GM19351 (cell line): ENCODE data around the gene CCDC78.
A peak's percentile ranks its signal among the peaks of the same experiment; 100 is the strongest.

Experiments
- ATAC-seq: cut with Tn5 transposase; IDR thresholded peaks from one replicate; pipeline ENCODE4 v1.9.1; 2021; ENCODE audit warnings: mild to moderate bottlenecking, moderate library complexity; ENCODE audit not compliant: unreplicated experiment

Gene CCDC78

GRCh38 chr16:740459-740763, 14.2 kb upstream of the CCDC78 start:
- ATAC-seq, result peak; percentile 6

GRCh38 chr16:739560-740458, 13.6 kb upstream of the CCDC78 start:
- ATAC-seq, result no peak

GRCh38 chr16:736936-737481, 10.8 kb upstream of the CCDC78 start:
- no peak for ATAC-seq

- ATAC-seq, result peak; percentile 49
These were observed 9.8 kb upstream of the CCDC78 start for GRCh38 chr16:735982-736453.

- no peak for ATAC-seq
These were observed 9.0 kb upstream of the CCDC78 start for GRCh38 chr16:734981-735881.

DNA sequence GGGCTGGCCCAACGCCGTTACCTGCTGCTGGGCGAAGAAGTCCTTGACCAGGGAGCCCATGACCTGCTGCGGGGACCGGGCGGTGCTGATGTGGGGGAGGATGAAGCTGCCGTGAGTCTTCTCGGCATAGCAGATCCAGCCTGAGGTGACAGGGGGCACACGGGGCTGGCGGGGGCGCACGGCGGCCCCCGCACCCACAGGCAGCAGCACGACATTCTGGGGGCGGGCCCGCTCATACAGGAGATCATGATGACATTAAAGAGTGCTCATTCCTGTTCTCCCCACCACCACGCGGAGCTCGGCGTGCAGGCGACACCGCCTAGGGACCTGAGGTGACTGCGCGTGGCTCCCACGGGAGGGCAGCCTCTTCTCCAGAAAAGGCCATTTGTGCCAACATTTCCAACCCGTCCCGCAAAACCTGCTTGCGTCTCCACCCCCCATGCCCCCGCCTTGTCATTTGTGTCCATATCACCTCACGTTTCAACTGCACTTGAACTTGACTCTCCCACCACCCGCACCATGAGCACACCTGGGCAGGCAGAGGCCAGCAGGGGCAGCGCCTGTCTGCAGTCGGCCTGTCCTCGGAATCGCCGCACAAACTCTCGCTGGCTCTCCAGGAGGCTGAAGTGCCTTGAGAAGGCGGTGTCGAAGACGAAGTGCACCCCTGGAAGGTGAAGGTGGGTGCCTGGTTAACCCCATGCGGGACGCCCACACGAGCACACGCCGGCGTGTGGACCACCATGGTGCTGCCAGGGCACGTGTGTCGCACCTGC, 8.2 kb upstream of the CCDC78 start:
- ATAC-seq, result no peak

DNA sequence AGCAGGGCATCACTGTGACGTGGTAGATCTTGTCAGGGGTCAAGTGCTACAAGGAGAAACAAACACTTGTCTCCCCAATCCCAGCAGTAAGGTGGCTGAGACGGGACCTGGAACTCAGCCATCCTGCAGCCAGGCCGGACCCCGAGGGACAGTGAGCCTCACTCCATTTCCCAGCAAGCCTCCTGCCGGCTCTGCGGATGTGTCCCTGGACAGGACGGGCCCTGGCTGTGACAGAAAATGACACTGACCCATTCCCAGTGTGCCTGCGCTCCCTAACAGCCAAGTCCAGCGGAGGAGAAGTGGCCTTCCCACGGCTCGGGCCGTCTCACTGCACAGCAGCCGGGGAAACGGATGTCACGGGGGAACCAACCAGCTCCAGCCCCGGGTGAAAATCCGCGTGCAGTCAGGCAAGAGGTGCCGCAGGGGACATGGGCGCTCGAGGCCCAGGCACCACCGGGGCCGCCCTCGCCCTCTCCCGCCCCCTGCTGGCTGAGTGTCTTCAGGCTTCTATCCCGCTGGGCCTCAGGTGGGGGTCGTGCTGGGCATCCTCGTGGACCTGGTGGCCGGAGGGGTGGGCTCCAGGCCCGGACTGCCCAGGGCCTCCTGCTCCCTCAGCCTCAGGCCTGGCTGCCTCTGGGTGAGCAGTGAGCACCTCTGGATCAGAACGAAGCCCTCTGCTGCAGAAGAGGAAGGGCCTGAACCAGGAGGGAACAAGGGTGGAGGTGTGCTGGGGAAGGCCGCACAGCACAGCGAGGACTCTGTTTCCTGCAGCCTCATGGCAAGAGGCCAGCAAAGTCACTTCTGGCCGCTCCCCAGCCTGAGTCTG, 7.4 kb upstream of the CCDC78 start:
- no peak for ATAC-seq

GRCh38 chr16:732936-733335, 6.7 kb upstream of the CCDC78 start:
- ATAC-seq, result no peak

- no peak for ATAC-seq
These were observed 6.1 kb upstream of the CCDC78 start for GRCh38 chr16:732332-732731.

DNA sequence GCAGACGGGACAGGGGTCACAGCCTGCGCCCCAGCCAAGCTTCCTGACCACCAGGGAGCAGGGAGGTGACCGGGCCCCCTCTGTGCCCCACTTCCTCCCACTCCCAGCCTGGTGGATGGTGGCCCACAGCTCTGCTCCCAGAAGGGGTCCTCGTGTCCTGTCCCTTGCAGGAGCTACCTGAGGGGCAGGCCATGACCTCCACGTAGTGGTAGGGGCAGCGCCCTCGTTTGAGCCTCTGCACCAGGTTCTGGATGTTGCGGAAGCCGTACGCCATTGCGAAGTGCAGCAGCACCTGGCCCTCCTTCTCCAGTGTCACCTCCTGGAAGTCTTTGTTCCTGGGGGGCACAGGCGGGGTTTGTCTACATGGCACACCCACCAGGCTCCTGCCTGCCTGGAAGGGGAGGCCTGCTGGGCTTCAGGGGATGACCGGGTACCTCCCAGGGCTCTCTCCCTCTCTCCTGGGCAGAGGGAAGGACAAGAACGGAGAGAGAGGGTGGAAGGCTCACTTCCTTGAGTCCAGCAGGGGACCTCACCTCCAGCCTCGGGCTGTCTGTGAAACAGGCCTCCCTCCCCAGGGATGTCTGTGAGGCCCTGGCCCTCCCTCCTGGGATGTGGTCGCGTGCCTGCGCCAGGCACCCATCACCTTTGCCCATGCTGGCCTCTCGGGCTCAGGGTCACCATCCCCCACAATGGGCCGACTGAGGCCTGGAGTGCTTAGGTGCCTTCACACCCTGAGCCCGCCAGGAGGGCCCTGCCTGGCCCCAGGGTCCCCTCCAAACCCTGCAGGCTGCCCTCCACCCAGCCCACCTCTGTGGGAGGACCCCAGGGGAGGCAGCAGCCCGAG, 4.6 kb upstream of the CCDC78 start:
- no peak for ATAC-seq

GRCh38 chr16:729768-730665, 3.8 kb upstream of the CCDC78 start:
- ATAC-seq, result no peak

GRCh38 chr16:728890-729744, 2.9 kb upstream of the CCDC78 start:
- ATAC-seq, result no peak

- ATAC-seq, result no peak
These were observed 2.1 kb upstream of the CCDC78 start for GRCh38 chr16:728131-728889.

DNA sequence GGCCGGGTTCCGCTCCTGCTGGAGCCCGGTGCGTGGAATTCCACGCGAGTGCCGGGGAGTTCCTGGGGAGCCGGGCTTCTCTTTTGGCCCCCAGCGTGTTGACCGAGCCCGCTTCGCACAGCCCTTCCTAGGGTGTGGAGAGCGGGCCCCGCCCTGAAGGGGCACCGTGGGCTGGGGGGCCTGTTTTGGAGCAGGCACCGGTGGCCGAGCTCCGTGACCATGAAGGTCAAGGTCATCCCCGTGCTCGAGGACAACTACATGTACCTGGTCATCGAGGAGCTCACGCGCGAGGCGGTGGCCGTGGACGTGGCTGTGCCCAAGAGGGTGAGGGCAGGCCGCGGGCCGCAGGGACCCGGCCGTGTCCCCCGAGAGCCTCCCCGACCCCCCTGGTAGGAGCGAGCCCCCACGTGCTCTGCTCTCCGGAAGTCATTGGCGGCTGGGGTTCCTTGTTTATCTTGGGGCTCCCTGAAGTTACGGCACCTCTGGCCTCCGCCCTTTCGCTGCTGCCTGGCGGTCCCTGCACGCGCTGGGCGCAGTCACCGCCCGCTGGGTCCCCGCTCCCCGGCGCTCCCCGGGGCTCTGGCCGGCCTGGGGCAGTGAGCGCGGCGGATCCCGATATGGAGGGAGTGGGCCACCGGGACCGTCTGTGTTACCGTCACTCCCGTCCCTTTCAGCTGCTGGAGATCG, 1.2 kb upstream of the CCDC78 start:
- ATAC-seq, result peak; percentile 14

GRCh38 chr16:726188-726437, 130 bp downstream of the CCDC78 start:
- no peak for ATAC-seq
